GM12878 (cell line): Measurements from ENCODE around the gene MACF1. TPM values are rescaled to one million over a fixed set of nuclear protein-coding genes. Genes with fewer than 3 reads are reported as not detected.

Experiments used
- ASH2L ChIP-seq: fragments of 300-600, 200-600 bp; sonication (generic); IDR thresholded peaks from 2 replicates; pipeline ENCODE4 v1.6.1; 2017; ENCODE audit warnings: low read depth, mild to moderate bottlenecking, borderline replicate concordance
- ATF3 ChIP-seq: IDR thresholded peaks from 2 replicates; pipeline ENCODE4 v1.6.1; 2011; ENCODE audit warnings: low read depth, mild to moderate bottlenecking, low read length, moderate library complexity, borderline replicate concordance; ENCODE audit errors: extremely low read depth
- ATF7 ChIP-seq: fragments of 450-650 bp; IDR thresholded peaks from 2 replicates; pipeline ENCODE4 v1.6.1; 2016; ENCODE audit warnings: low read depth, mild to moderate bottlenecking
- BCL11A ChIP-seq: IDR thresholded peaks from 2 replicates; pipeline ENCODE4 v1.6.1; 2011; ENCODE audit warnings: low read depth, low read length
- BMI1 ChIP-seq: fragments of 450-650 bp; IDR thresholded peaks from 2 replicates; pipeline ENCODE4 v1.6.1; 2016; ENCODE audit warnings: mild to moderate bottlenecking, moderate library complexity, borderline replicate concordance
- BRCA1 ChIP-seq: IDR thresholded peaks from 2 replicates; pipeline ENCODE4 v1.6.1; 2011; ENCODE audit warnings: low read depth, low read length, improper control_type of control experiment
- CHD1 ChIP-seq: IDR thresholded peaks from 2 replicates; pipeline ENCODE4 v1.6.1; 2012; ENCODE audit warnings: low read depth, low read length, improper control_type of control experiment
- CREB1 ChIP-seq: IDR thresholded peaks from 2 replicates; pipeline ENCODE4 v1.6.1; 2012; ENCODE audit warnings: low read depth, mild to moderate bottlenecking, inconsistent platforms
- CREM ChIP-seq: IDR thresholded peaks from 2 replicates; pipeline ENCODE4 v1.6.1; 2014; ENCODE audit warnings: antibody characterized with exemption, low read depth
- EED ChIP-seq: sonication (generic); IDR thresholded peaks from 2 replicates; pipeline ENCODE4 v1.6.1; 2016; ENCODE audit warnings: antibody characterized with exemption, low read depth
- ESRRA ChIP-seq: IDR thresholded peaks from 2 replicates; pipeline ENCODE4 v1.6.1; 2012; ENCODE audit warnings: mild to moderate bottlenecking, low read length, improper control_type of control experiment
- EZH2 ChIP-seq: IDR thresholded peaks from 2 replicates; pipeline ENCODE4 v1.6.1; 2012; ENCODE audit warnings: low read depth, mild to moderate bottlenecking, control low read depth, inconsistent platforms, low read length, borderline replicate concordance; ENCODE audit not compliant: control insufficient read depth
- FOXK2 ChIP-seq: fragments of 450-650 bp; IDR thresholded peaks from 2 replicates; pipeline ENCODE4 v1.6.1; 2017; ENCODE audit warnings: mild to moderate bottlenecking, moderate library complexity
- FOXM1 ChIP-seq: IDR thresholded peaks from 2 replicates; pipeline ENCODE4 v1.6.1; 2012; ENCODE audit warnings: low read depth, mild to moderate bottlenecking, inconsistent platforms, low read length, moderate library complexity
- HDAC2 ChIP-seq: fragments of 200-600 bp; sonication (generic); IDR thresholded peaks from 2 replicates; pipeline ENCODE4 v1.6.1; 2017
- IKZF1 ChIP-seq: fragments of 450-650 bp; conservative IDR thresholded peaks from 2 replicates; pipeline ENCODE4 v1.6.1; 2017; ENCODE audit warnings: antibody characterized with exemption, mild to moderate bottlenecking
- IKZF2 ChIP-seq, 2 experiments: fragments of 450-650 bp; IDR thresholded peaks; 2 replicates each; pipeline ENCODE4 v1.6.1; 2017; ENCODE audit warnings: mild to moderate bottlenecking in 2 of 2, moderate library complexity in 2 of 2
- MTA2 ChIP-seq: fragments of 450-650 bp; IDR thresholded peaks from 2 replicates; pipeline ENCODE4 v1.6.1; 2016; ENCODE audit warnings: low read depth, mild to moderate bottlenecking, moderate library complexity
- NBN ChIP-seq: fragments of 450-650 bp; IDR thresholded peaks from 2 replicates; pipeline ENCODE4 v1.6.1; 2016
- NFYA ChIP-seq: IDR thresholded peaks from 2 replicates; pipeline ENCODE4 v1.6.1; 2011; ENCODE audit warnings: low read depth, mild to moderate bottlenecking, low read length, improper control_type of control experiment, borderline replicate concordance
- PKNOX1 ChIP-seq: fragments of 450-650 bp; IDR thresholded peaks from 2 replicates; pipeline ENCODE4 v1.6.1; 2016; ENCODE audit warnings: mild to moderate bottlenecking
- POLR2AphosphoS2 ChIP-seq: IDR thresholded peaks from 2 replicates; pipeline ENCODE4 v1.6.1; 2011; ENCODE audit warnings: low read depth, mild to moderate bottlenecking, low read length, improper control_type of control experiment, moderate library complexity
- POLR2AphosphoS5 ChIP-seq: IDR thresholded peaks from 2 replicates; pipeline ENCODE4 v1.6.1; 2011; ENCODE audit warnings: mild to moderate bottlenecking, low read length, inconsistent platforms
- RAD21 ChIP-seq: IDR thresholded peaks from 2 replicates; pipeline ENCODE4 v1.6.1; 2011; ENCODE audit warnings: mild to moderate bottlenecking, low read depth, low read length, moderate library complexity; ENCODE audit not compliant: insufficient read depth
- RUNX3 ChIP-seq: IDR thresholded peaks from 2 replicates; pipeline ENCODE4 v1.6.1; 2012; ENCODE audit warnings: low read length, inconsistent platforms
- SIX5 ChIP-seq: IDR thresholded peaks from 2 replicates; pipeline ENCODE4 v1.6.1; 2011; ENCODE audit warnings: mild to moderate bottlenecking, low read depth, low read length, moderate library complexity; ENCODE audit not compliant: severe bottlenecking
- SUZ12 ChIP-seq: fragments of 200-600 bp; sonication (generic); IDR thresholded peaks from one replicate; pipeline ENCODE4 v1.6.1; 2018; ENCODE audit warnings: antibody characterized with exemption, mild to moderate bottlenecking; ENCODE audit not compliant: unreplicated experiment
- YY1 ChIP-seq: IDR thresholded peaks from 2 replicates; pipeline ENCODE4 v1.6.1; 2011; ENCODE audit warnings: low read depth, mild to moderate bottlenecking, low read length
- ZBTB11 ChIP-seq: fragments of 450-650 bp; formaldehyde crosslinking; IDR thresholded peaks from 2 replicates; pipeline ENCODE4 v1.5.0; 2022; ENCODE audit warnings: mild to moderate bottlenecking, missing genetic modification characterization
- polyA plus RNA-seq, 11 experiments: library from polyadenylated mRNA; depleted of rRNA in 4 of 11; unstranded in 6 of 11; stranded (reverse) in 5 of 11; fragments of >200 nt; fragmentation: Nextera tagmentation in 4 of 11; fragmentation: Illumina TruSeq in 1 of 11; extraction: Ambion mirVana in 4 of 11; extraction: Trizol in 1 of 11; gene quantifications; 1 replicate in 1 of 11; 2 replicates in 10 of 11; pipeline versions ENCODE4 v1.2.1 to v1.2.3, GENCODE V29; 2011 to 2016; ENCODE audit warnings: inconsistent platforms in 2 of 11, missing spikeins in 2 of 11, low read depth in 1 of 11
- total RNA-seq, 4 experiments: library from RNA; depleted of rRNA in 3 of 4; stranded (reverse); fragments of >200 nt in 3 of 4; fragmentation: Illumina TruSeq in 1 of 4; extraction: Trizol in 1 of 4; gene quantifications; 2 replicates each; pipeline versions ENCODE4 v1.2.1 to v1.2.3, GENCODE V29; 2013 to 2021

MACF1 gene
- total and polyA plus RNA-seq, 10 of the 15 experiments (the other 5 are each of a cell fraction or from before 2014, with no cell fraction given), result 15.5 to 201 (median 76.9) TPM

- TF ChIP-seq ZBTB11, result no peak
- no peak for TF ChIP-seq POLR2AphosphoS2
- no peak for TF ChIP-seq BRCA1
- no peak for TF ChIP-seq CREM
- no peak for TF ChIP-seq POLR2AphosphoS5
- no peak for TF ChIP-seq FOXM1
- TF ChIP-seq BMI1, result no peak
- peak; percentile 45 for TF ChIP-seq RAD21
- no peak for TF ChIP-seq ESRRA
- TF ChIP-seq SIX5, result no peak
- TF ChIP-seq ASH2L, result no peak
- TF ChIP-seq ATF3, result no peak
- 0 out of 2 replicates have a peak, but pooled peaks have one; percentile 20 for TF ChIP-seq MTA2
- no peak for TF ChIP-seq BCL11A
- no peak for TF ChIP-seq CHD1
- TF ChIP-seq YY1, result no peak
- peak; percentile 82 for TF ChIP-seq ATF7
- no peak for TF ChIP-seq NFYA
- peak; percentile 58 for TF ChIP-seq EED
- no peak for TF ChIP-seq SUZ12
- no peak for TF ChIP-seq EZH2
- peak; percentile 75 for TF ChIP-seq PKNOX1
- peak; percentile 47 for TF ChIP-seq IKZF1
- no peak for TF ChIP-seq HDAC2
- TF ChIP-seq NBN, result no peak
- no peak for TF ChIP-seq FOXK2
- TF ChIP-seq RUNX3, result peak; percentile 12; the same call in 1 of the 2 replicates
- peak; percentile 42; the same call in 1 of the 2 replicates for TF ChIP-seq CREB1
- TF ChIP-seq IKZF2 (IDR thresholded peaks at IDR 0.05), result peak in 1 of 2 experiments; percentile 52; a peak in 3 of 4 replicates
Observed at GRCh38 chr1:39183503-39184353, 20.8 kb upstream of the MACF1 start (continued).
